Hepatocyte (in vitro differentiated cells): ENCODE data around the gene ABCB10. TPM values are rescaled to one million over a fixed set of nuclear protein-coding genes. Genes with fewer than 3 reads are reported as not detected.

Experiments used
- DNase-seq: peaks from one replicate; pipeline ENCODE4 v3.0.0-alpha.2; 2016; ENCODE audit warnings: low spot score
- H2AFZ ChIP-seq: fragments of 200-600 bp; sonication (generic); 2 replicates; pipeline ENCODE4 v1.6.0; 2016; ENCODE audit warnings: antibody characterized with exemption, mild to moderate bottlenecking
- H3K27ac ChIP-seq: fragments of 200-600 bp; sonication (generic); 2 replicates; pipeline ENCODE4 v1.5.1; 2016; ENCODE audit warnings: mild to moderate bottlenecking
- H3K27me3 ChIP-seq: fragments of 200-600 bp; sonication (generic); 2 replicates; pipeline ENCODE4 v1.6.1; 2016
- H3K36me3 ChIP-seq: fragments of 200-600 bp; sonication (generic); replicated peaks from 2 replicates; pipeline ENCODE4 v1.5.1; 2016; ENCODE audit warnings: low read depth; ENCODE audit not compliant: insufficient read depth
- H3K4me1 ChIP-seq: fragments of 200-600 bp; sonication (generic); 2 replicates; pipeline ENCODE4 v1.5.1; 2016; ENCODE audit warnings: mild to moderate bottlenecking, moderate library complexity; ENCODE audit not compliant: insufficient read depth
- H3K4me2 ChIP-seq: fragments of 200-600 bp; sonication (generic); 2 replicates; pipeline ENCODE4 v1.6.0; 2016
- H3K4me3 ChIP-seq: fragments of 200-600 bp; sonication (generic); 2 replicates; pipeline ENCODE4 v1.5.1; 2016; ENCODE audit warnings: mild to moderate bottlenecking
- H3K79me2 ChIP-seq: fragments of 200-600 bp; sonication (generic); 2 replicates; pipeline ENCODE4 v1.6.0; 2017; ENCODE audit warnings: mild to moderate bottlenecking
- H3K9me2 ChIP-seq: fragments of 200-600 bp; sonication (generic); replicated peaks from 2 replicates; pipeline ENCODE4 v1.6.0; 2017; ENCODE audit warnings: mild to moderate bottlenecking; ENCODE audit not compliant: insufficient read depth
- H3K9me3 ChIP-seq: fragments of 200-600 bp; sonication (generic); 2 replicates; pipeline ENCODE4 v1.5.1; 2016; ENCODE audit warnings: low read depth, mild to moderate bottlenecking
- H4K20me1 ChIP-seq: fragments of 200-600 bp; sonication (generic); 2 replicates; pipeline ENCODE4 v1.6.0; 2016; ENCODE audit warnings: mild to moderate bottlenecking; ENCODE audit not compliant: insufficient read depth, poor library complexity, severe bottlenecking
- CTCF ChIP-seq: fragments of 200-600 bp; sonication (generic); IDR thresholded peaks from 2 replicates; pipeline ENCODE4 v1.5.1; 2016; ENCODE audit warnings: antibody characterized with exemption, mild to moderate bottlenecking; ENCODE audit not compliant: poor library complexity
- EZH2 ChIP-seq: fragments of 200-600 bp; sonication (generic); IDR thresholded peaks from 2 replicates; pipeline ENCODE4 v1.6.1; 2016; ENCODE audit warnings: antibody characterized with exemption, mild to moderate bottlenecking, borderline replicate concordance
- EZH2phosphoT487 ChIP-seq: fragments of 200-600 bp; sonication (generic); IDR thresholded peaks from one replicate; pipeline ENCODE4 v1.6.1; 2018; ENCODE audit warnings: antibody characterized with exemption, mild to moderate bottlenecking, low read depth, moderate library complexity; ENCODE audit not compliant: unreplicated experiment, severe bottlenecking
- WGBS: methylation state at CpG from one replicate; pipeline ENCODE4 v1.1.6; 2016; ENCODE audit warnings: low lambda C conversion rate; ENCODE audit errors: missing lambda C conversion rate; 5-methylcytosine and 5-hydroxymethylcytosine counted together
- polyA plus RNA-seq: library from polyadenylated mRNA; unstranded; fragments of >200 nt; fragmentation: Nextera tagmentation; extraction: Ambion mirVana; gene quantifications from 2 replicates; pipeline ENCODE4 v1.2.1, GENCODE V29; 2016
- total RNA-seq: library from RNA; depleted of rRNA; stranded (reverse); fragments of >200 nt; gene quantifications from 2 replicates; pipeline ENCODE4 v1.2.3, GENCODE V29; 2014

ABCB10 gene
- total and polyA plus RNA-seq, 2 experiments from 2014 or later, result 23.4 to 33.3 TPM

- H4K20me1 ChIP-seq, result no peaks in the 10 kb centered on the region
- no peak overlapping the region for H3K27ac ChIP-seq
- H3K4me2 ChIP-seq, result no peak overlapping the region
- H3K4me3 ChIP-seq, result no peak overlapping the region
- WGBS, result 98% methylated on average over 5 of the region's 5 CpGs
- peaks cover 3% of the 10 kb centered on the region for H3K79me2 ChIP-seq
- no peaks in the 10 kb centered on the region for H3K36me3 ChIP-seq
- no peaks in the 10 kb centered on the region for H3K9me3 ChIP-seq
- H3K27me3 ChIP-seq, result no peaks in the 10 kb centered on the region
- no peaks in the 10 kb centered on the region for H3K9me2 ChIP-seq
- DNase-seq, result no peak
- no peak overlapping the region for H2AFZ ChIP-seq
- TF ChIP-seq CTCF (no peak), EZH2 (no peak), EZH2phosphoT487 (no peak)
- H3K4me1 ChIP-seq, result no peaks in the 10 kb centered on the region
Observed at GRCh38 chr1:229482511-229482910, 76.0 kb downstream of the ABCB10 start.

DNA sequence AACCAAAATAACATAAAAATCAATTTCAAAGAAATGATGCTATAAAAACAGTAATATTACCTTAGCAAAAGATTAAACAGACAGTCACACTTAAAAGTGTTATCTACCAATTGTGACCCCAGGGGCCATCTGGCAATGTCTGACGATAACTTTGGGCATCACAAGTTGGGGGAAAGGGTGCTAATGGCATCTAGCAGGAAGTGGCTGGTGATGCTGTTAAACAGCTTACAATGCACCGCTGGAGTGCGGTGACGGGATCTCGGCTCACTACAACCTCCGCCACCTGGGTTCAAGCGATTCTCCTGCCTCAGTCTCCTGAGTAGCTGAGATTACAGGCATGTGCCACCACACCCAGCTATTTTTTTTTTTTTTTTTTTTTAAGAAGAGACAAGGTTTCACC is 78.0 kb downstream of the ABCB10 start:
- Histone ChIP-seq H3K27ac (no peak overlapping the region), H3K36me3 (no peaks in the 10 kb centered on the region), H3K79me2 (peaks cover 4% of the 10 kb centered on the region), H3K4me2 (no peak overlapping the region), H2AFZ (no peak overlapping the region), H3K9me3 (no peaks in the 10 kb centered on the region), H3K9me2 (no peaks in the 10 kb centered on the region), H3K4me3 (no peak overlapping the region), H3K4me1 (no peaks in the 10 kb centered on the region), H3K27me3 (no peaks in the 10 kb centered on the region), H4K20me1 (no peaks in the 10 kb centered on the region)
- TF ChIP-seq EZH2phosphoT487 (no peak), EZH2 (no peak), CTCF (no peak)
- no peak for DNase-seq
- WGBS, result 92% methylated on average over 7 of the region's 7 CpGs

GRCh38 chr1:229479660-229480399 is 78.7 kb downstream of the ABCB10 start:
- H3K9me2 ChIP-seq, result no peaks in the 10 kb centered on the region
- no peak for TF ChIP-seq EZH2
- TF ChIP-seq CTCF, result no peak
- no peak for TF ChIP-seq EZH2phosphoT487
- H3K27ac ChIP-seq, result no peak overlapping the region
- H3K27me3 ChIP-seq, result no peaks in the 10 kb centered on the region
- no peak for DNase-seq
- H3K4me1 ChIP-seq, result no peaks in the 10 kb centered on the region
- H3K4me3 ChIP-seq, result no peak overlapping the region
- H3K9me3 ChIP-seq, result no peaks in the 10 kb centered on the region
- no peak overlapping the region for H3K4me2 ChIP-seq
- peaks cover 4% of the 10 kb centered on the region for H3K79me2 ChIP-seq
- H4K20me1 ChIP-seq, result no peaks in the 10 kb centered on the region
- H2AFZ ChIP-seq, result no peak overlapping the region
- WGBS, result 90% methylated on average over 10 of the region's 10 CpGs
- no peaks in the 10 kb centered on the region for H3K36me3 ChIP-seq
